ES-I3 (cell line): ENCODE data around the gene GPHB5.

Experiments used
- H3K36me3 ChIP-seq: 2 replicates; pipeline ENCODE4 v1.6.1; 2013; ENCODE audit warnings: mild to moderate bottlenecking, low read length, control low read depth, moderate library complexity; ENCODE audit not compliant: insufficient read depth
- H3K4me1 ChIP-seq: 2 replicates; pipeline ENCODE4 v1.6.1; 2013; ENCODE audit warnings: mild to moderate bottlenecking, control low read depth, low read length; ENCODE audit not compliant: insufficient read depth
- H3K9ac ChIP-seq: 2 replicates; pipeline ENCODE4 v1.6.1; 2013; ENCODE audit warnings: low read depth, mild to moderate bottlenecking, low read length, moderate library complexity
- H3K9me3 ChIP-seq: 2 replicates; pipeline ENCODE4 v1.6.1; 2013; ENCODE audit warnings: mild to moderate bottlenecking, low read length, moderate library complexity; ENCODE audit not compliant: control insufficient read depth, insufficient read depth

Gene GPHB5

GRCh38 chr14:63318835-63319234 lies at the start of gene GPHB5:
GPHB5 (minus strand) TSS chr14:63318935; CDS start chr14:63317849, 1,086 bp downstream.
- Histone ChIP-seq H3K9ac (no peak within 1 kb of the TSS), H3K36me3 (no peaks in the 10 kb centered on the region), H3K4me1 (no peaks in the 10 kb centered on the region), H3K9me3 (no peaks in the 10 kb centered on the region)

- no peaks in the 10 kb centered on the region for H3K4me1 ChIP-seq
- H3K36me3 ChIP-seq: no peaks in the 10 kb centered on the region
- H3K9ac ChIP-seq: no peak overlapping the region
- H3K9me3 ChIP-seq: no peaks in the 10 kb centered on the region; the same call in 1 of the 2 replicates
Observed at GRCh38 chr14:63367742-63368364, 49.1 kb upstream of the GPHB5 start.

GRCh38 chr14:63362389-63362819 lies 43.7 kb upstream of the GPHB5 start:
- Histone ChIP-seq H3K9me3 (no peaks in the 10 kb centered on the region; the same call in 1 of the 2 replicates), H3K4me1 (no peaks in the 10 kb centered on the region), H3K9ac (no peak overlapping the region), H3K36me3 (no peaks in the 10 kb centered on the region)

- H3K36me3 ChIP-seq: no peaks in the 10 kb centered on the region
- no peak overlapping the region for H3K9ac ChIP-seq
- H3K4me1 ChIP-seq: no peaks in the 10 kb centered on the region
- no peaks in the 10 kb centered on the region; the same call in 1 of the 2 replicates for H3K9me3 ChIP-seq
Observed at GRCh38 chr14:63361790-63362189, 43.1 kb upstream of the GPHB5 start.

- H3K9me3 ChIP-seq: no peaks in the 10 kb centered on the region
- no peak overlapping the region for H3K9ac ChIP-seq
- H3K36me3 ChIP-seq: no peaks in the 10 kb centered on the region
- H3K4me1 ChIP-seq: no peaks in the 10 kb centered on the region
Observed at GRCh38 chr14:63357841-63358240, 39.1 kb upstream of the GPHB5 start.

GRCh38 chr14:63345826-63346225 lies 27.1 kb upstream of the GPHB5 start:
- Histone ChIP-seq H3K9me3 (no peaks in the 10 kb centered on the region), H3K4me1 (no peaks in the 10 kb centered on the region), H3K36me3 (no peaks in the 10 kb centered on the region), H3K9ac (no peak overlapping the region)

- H3K4me1 ChIP-seq: no peaks in the 10 kb centered on the region
- no peaks in the 10 kb centered on the region for H3K9me3 ChIP-seq
- no peak overlapping the region for H3K9ac ChIP-seq
- no peaks in the 10 kb centered on the region for H3K36me3 ChIP-seq
Observed at GRCh38 chr14:63344336-63344735, 25.6 kb upstream of the GPHB5 start.

GRCh38 chr14:63343878-63344277 lies 25.1 kb upstream of the GPHB5 start:
- no peaks in the 10 kb centered on the region for H3K9me3 ChIP-seq
- no peak overlapping the region for H3K9ac ChIP-seq
- H3K4me1 ChIP-seq: no peaks in the 10 kb centered on the region
- no peaks in the 10 kb centered on the region for H3K36me3 ChIP-seq

- H3K9ac ChIP-seq: no peak overlapping the region
- no peaks in the 10 kb centered on the region for H3K4me1 ChIP-seq
- H3K9me3 ChIP-seq: no peaks in the 10 kb centered on the region
- no peaks in the 10 kb centered on the region for H3K36me3 ChIP-seq
Observed at GRCh38 chr14:63342371-63342770, 23.6 kb upstream of the GPHB5 start.

GRCh38 chr14:63328787-63329737 lies 10.3 kb upstream of the GPHB5 start:
- Histone ChIP-seq H3K36me3 (no peaks in the 10 kb centered on the region), H3K4me1 (no peaks in the 10 kb centered on the region), H3K9ac (no peak overlapping the region), H3K9me3 (no peaks in the 10 kb centered on the region)

- H3K9me3 ChIP-seq: no peaks in the 10 kb centered on the region
- H3K36me3 ChIP-seq: no peaks in the 10 kb centered on the region
- no peaks in the 10 kb centered on the region for H3K4me1 ChIP-seq
- no peak overlapping the region for H3K9ac ChIP-seq
Observed at GRCh38 chr14:63326840-63327239, 8.1 kb upstream of the GPHB5 start.

GRCh38 chr14:63322897-63323573 lies 4.3 kb upstream of the GPHB5 start:
- H3K9ac ChIP-seq: no peak overlapping the region
- no peaks in the 10 kb centered on the region for H3K36me3 ChIP-seq
- H3K4me1 ChIP-seq: no peaks in the 10 kb centered on the region
- no peaks in the 10 kb centered on the region for H3K9me3 ChIP-seq

- Histone ChIP-seq H3K9me3 (no peaks in the 10 kb centered on the region), H3K36me3 (no peaks in the 10 kb centered on the region), H3K9ac (no peak overlapping the region), H3K4me1 (no peaks in the 10 kb centered on the region)
Observed at GRCh38 chr14:63322472-63322871, 3.7 kb upstream of the GPHB5 start.

- Histone ChIP-seq H3K9me3 (no peaks in the 10 kb centered on the region), H3K4me1 (peaks cover 3% of the 10 kb centered on the region; the same call in 1 of the 2 replicates), H3K9ac (no peak overlapping the region), H3K36me3 (no peaks in the 10 kb centered on the region)
Observed at GRCh38 chr14:63308723-63309317, 9.9 kb downstream of the GPHB5 start.
